Dermis blood vessel endothelial cell (primary cell): ENCODE data around the gene RAB3D. TPM values are rescaled to one million over a fixed set of nuclear protein-coding genes. Genes with fewer than 3 reads are reported as not detected.
"Not testable (repeated sequence)": the region's sequence is repeated elsewhere in the genome, so short reads cannot be mapped to it uniquely, and the experiment has no call there.

Experiments
- DNase-seq: peaks from one replicate; pipeline ENCODE4 v3.0.0; 2010
- total RNA-seq: library from RNA; depleted of rRNA; stranded (reverse); fragments of >200 nt; gene quantifications from 2 replicates; pipeline ENCODE4 v1.2.3, GENCODE V29; 2014

The RAB3D gene
- total RNA-seq, 1 donor from 2014 or later: 55.6 TPM

GRCh38 chr19:11338121-11338520 is 1.3 kb downstream of the RAB3D start:
- DNase-seq: no peak

DNA sequence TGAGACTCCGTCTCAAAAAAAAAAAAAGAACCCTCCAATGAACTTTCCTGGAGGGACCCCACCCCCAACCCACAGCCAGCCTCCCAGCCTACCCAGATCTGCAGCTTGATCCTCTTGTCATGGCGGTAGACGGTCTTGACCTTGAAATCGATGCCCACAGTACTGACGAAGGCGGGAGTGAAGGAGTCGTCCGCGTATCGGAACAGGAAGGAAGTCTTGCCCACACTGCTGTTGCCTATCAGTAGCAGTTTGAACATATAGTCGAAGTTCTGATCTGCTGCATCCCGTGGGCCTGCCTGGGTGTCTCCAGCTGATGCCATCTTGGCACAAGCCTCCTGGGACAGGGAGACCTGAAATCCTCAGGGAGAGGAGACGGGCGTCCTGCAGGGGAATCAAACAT is 2.4 kb downstream of the RAB3D start:
- no peak for DNase-seq

GRCh38 chr19:11335449-11336146 is 3.9 kb downstream of the RAB3D start:
- DNase-seq: no peak

- peak; percentile 11 for DNase-seq
Observed at GRCh38 chr19:11333838-11334237, 5.6 kb downstream of the RAB3D start.

GRCh38 chr19:11332822-11333221 is 6.6 kb downstream of the RAB3D start:
- DNase-seq: no peak

- no peak for DNase-seq
Observed at GRCh38 chr19:11331502-11331901, 8.0 kb downstream of the RAB3D start.

- no peak for DNase-seq
Observed at GRCh38 chr19:11330127-11330526, 9.3 kb downstream of the RAB3D start.

- no peak for DNase-seq
Observed at GRCh38 chr19:11325544-11325943, 13.9 kb downstream of the RAB3D start.

GRCh38 chr19:11324748-11325389 is 14.6 kb downstream of the RAB3D start:
- DNase-seq: no peak

DNA sequence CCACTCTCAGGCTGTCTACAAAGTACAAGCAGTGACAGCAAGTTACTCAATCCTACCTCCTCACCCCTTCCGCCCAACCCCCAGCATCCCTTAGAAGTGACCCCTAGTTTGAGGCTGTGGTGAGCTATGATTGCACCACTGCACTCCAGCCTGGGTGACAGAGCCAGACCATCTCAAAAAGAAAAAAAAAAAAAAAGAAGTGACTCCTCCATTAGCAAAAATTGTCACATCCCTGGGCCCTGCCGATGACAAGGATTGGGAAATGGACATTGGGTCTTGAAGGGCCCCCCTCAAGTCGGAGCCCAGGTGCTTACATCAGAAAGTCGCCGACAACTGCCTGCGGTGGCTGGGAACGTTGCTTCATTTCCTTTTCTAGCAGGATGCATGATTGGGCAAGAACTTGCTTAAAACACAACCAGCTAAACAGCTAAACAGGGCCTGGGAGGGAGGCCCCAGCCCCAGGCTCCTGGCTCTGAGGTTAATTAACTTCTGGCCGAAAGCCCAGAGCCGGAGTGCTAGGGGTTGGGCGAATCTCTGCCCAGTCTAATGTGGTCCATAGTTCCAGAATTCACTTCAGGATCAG is 15.3 kb downstream of the RAB3D start:
- DNase-seq: peak; percentile 85

- no peak for DNase-seq
Observed at GRCh38 chr19:11323601-11324078, 15.8 kb downstream of the RAB3D start.

DNA sequence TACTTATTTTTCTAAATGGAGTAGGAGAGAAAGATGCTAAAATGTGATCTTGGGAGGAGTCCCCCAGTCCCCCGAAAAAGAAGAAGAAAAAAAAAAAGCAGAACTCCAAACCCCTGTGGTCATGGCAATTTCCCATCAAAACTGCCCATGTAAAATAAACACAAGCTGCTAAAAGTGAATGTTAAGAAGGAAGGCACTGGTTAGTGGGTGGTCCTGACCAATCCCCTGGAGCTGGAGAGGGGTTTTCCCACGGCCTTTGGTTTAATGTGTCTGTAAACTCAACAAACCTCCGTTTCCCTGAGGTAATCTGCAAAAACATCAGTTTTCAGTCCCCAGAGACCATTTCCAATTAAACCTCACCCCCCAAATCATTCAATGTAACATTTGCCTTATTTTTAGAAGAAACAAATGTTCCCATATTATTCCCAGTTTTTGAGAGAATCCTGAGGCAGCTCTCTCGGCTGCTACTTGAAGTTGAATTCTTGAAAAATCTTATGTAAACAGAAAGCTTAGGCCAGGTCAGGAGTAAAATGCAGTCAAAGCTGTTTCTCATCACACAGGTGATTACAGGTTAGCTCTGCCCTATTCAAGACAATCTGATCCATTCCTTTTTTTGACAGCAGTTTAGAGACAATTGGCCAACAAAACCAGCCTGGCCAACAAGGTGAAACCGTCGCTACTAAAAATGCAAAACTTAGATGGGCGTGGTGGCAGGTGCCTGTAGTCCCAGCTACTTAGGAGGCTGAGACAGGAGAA is 17.0 kb downstream of the RAB3D start:
- no peak for DNase-seq

- no peak for DNase-seq
Observed at GRCh38 chr19:11321191-11322126, 18.0 kb downstream of the RAB3D start.

GRCh38 chr19:11320278-11320995 is 19.0 kb downstream of the RAB3D start:
- not testable (repeated sequence) for DNase-seq

DNA sequence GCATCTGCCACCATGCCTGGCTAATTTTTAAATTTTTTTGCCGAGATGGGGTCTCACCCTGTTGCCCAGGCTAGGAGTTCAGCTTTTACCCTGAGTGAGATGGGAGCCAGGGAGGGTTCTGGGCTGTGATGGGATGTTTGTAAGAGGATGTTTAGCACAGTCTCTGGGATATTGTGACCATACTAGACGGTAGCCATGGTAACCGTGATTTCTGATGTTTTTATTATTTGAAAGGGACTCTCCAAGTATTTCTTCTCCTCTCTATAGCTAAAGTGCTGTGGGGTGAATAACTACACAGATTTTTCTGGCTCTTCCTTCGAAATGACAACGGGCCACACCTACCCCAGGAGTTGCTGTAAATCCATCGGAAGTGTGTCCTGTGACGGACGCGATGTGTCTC is 33.1 kb downstream of the RAB3D start:
- no peak for DNase-seq

- DNase-seq: no peak
Observed at GRCh38 chr19:11304936-11305335, 34.5 kb downstream of the RAB3D start.

- DNase-seq: no peak
Observed at GRCh38 chr19:11300811-11301120, 38.7 kb downstream of the RAB3D start.

DNA sequence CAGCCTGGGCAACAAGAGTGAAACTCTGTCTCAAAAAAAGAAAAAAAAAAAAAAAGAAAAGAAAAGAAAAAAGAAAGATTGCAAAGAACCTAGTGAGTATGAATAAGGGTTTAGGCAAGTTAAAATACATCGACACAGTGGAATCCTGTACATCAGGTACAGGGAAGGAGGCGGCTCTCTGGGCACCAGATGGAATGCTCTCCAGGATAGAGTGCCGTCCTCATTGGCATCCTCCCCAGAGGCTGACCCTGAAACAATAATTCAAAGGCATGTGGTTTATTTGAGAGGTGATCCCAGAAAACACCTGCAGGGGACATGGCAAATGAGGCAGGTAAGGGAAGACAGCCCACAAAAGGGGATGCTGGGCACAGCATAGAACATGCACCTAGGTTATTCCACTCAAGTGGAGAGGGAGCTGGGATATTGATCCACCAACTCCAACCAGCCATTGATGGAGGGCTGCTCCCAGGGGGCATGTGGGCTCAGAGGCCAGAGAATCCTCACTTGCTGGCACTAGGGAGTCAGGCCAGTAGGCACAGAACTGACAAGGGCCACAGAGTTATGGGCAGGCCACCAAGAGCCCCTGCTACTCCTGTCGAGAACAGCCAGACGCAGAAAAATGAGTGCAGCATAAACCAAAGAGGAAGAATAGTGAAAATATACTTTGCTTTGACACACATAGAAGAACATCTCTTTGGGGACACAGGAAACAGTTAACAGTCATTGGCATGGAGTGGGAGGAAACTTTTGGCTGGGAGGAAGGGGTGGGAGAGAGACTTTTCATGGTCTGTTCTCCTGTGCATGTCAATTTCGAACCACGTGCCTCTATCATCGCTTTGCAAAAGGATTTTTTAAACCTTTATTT is 39.3 kb downstream of the RAB3D start:
- no peak for DNase-seq

GRCh38 chr19:11296264-11296663 is 43.2 kb downstream of the RAB3D start:
- no peak for DNase-seq

DNA sequence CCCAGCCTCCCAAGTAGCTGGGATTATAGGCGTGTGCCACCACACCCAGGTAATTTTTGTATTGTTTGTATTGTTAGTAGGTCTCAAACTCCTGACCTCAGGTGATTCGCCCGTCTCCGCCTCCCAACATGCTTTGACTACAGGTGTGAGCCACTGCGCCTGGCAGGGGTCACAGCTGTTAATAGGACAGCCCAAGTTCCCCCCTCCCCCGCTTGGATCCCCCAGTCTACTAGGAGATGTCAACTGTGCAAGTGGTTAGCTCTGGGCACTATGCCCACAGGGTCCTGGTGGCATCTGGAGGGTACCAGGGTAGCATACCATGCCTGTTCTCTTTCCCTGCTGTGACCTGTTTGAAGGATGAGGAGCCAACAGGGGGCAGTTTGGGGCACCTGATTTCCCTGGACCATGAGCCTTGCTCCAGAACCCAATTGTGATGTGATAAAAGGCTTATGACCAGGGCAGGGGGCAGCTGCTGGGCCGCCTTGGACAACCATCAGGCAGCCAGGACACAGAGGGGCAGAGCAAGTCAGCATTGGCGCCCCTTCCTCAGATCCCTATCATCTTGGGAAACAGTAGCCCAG is 43.7 kb downstream of the RAB3D start, which contains the start of gene TSPAN16:
TSS of gene TSPAN16 (plus strand) at position 496 of the 581 bp plus-strand sequence. CDS start 138 bp downstream, outside the sequence.
- DNase-seq: no peak
